SH-SY5Y (cell line): ENCODE results near the gene NODAL.

Experiments
- GATA2 ChIP-seq: IDR thresholded peaks from 2 replicates; pipeline ENCODE4 v1.6.1; 2011; ENCODE audit warnings: mild to moderate bottlenecking, low read depth, low read length
- GATA3 ChIP-seq: IDR thresholded peaks from 2 replicates; pipeline ENCODE4 v1.6.1; 2011; ENCODE audit warnings: low read depth, mild to moderate bottlenecking, low read length, moderate library complexity

GRCh38 chr10:70462349-70462984, 21.0 kb upstream of the NODAL start:
- no peak for TF ChIP-seq GATA2
- no peak for TF ChIP-seq GATA3
